Measurements from ENCODE around the gene TMX1. TPM values are rescaled to one million over a fixed set of nuclear protein-coding genes. Genes with fewer than 3 reads are reported as not detected.

Gene TMX1, protein sequence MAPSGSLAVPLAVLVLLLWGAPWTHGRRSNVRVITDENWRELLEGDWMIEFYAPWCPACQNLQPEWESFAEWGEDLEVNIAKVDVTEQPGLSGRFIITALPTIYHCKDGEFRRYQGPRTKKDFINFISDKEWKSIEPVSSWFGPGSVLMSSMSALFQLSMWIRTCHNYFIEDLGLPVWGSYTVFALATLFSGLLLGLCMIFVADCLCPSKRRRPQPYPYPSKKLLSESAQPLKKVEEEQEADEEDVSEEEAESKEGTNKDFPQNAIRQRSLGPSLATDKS
- total RNA-seq (2021; fragmentation: NEBNext Ultra II Directional; extraction: Animal tissue kit (Norgen Biotek cat#: 25700)): 84.0 and 84.8 TPM in 2 replicates
- 22.8 and 26.6 TPM in 2 replicates for polyA plus RNA-seq (2011; rRNA removed)
- 35.3 TPM for polyA plus RNA-seq (2011; cell fraction: cytosol; rRNA removed)
- 17.4 TPM for polyA plus RNA-seq (2011; cell fraction: nucleus; rRNA removed)
- 34.2 to 65.9 TPM (median 43.0 TPM) in 4 replicates for polyA plus RNA-seq (2012, experiment 1 of 2)
- 6.1 TPM for polyA plus RNA-seq (2012, experiment 2 of 2)
- 63.3 TPM for polyA plus RNA-seq (2013, experiment 1 of 2)
- 76.9 TPM for polyA plus RNA-seq (2013, experiment 2 of 2)
- polyA minus RNA-seq (2011; rRNA and poly(A)+ RNA removed): 29.6 and 37.6 TPM in 2 replicates
- 45.7 TPM for polyA minus RNA-seq (2011; cell fraction: cytosol; rRNA and poly(A)+ RNA removed)
- 52.5 TPM for polyA minus RNA-seq (2011; cell fraction: nucleus; rRNA and poly(A)+ RNA removed)
- long read RNA-seq, experiment 1, transcript TMX1-201 (8 exons, 3,995 nt): major isoform, 69 of 153 reads
- long read RNA-seq, experiment 1, partial matches to known transcripts: 17 of 153 reads
- long read RNA-seq, experiment 1, other reads (novel, unspliced or antisense): 67 of 153 reads
- long read RNA-seq, experiment 2, transcript TMX1-201 (8 exons, 3,995 nt): major isoform, 130 of 142 reads
- long read RNA-seq, experiment 2, partial matches to known transcripts: 5 of 142 reads
- long read RNA-seq, experiment 2, other reads (novel, unspliced or antisense): 7 of 142 reads

DNA sequence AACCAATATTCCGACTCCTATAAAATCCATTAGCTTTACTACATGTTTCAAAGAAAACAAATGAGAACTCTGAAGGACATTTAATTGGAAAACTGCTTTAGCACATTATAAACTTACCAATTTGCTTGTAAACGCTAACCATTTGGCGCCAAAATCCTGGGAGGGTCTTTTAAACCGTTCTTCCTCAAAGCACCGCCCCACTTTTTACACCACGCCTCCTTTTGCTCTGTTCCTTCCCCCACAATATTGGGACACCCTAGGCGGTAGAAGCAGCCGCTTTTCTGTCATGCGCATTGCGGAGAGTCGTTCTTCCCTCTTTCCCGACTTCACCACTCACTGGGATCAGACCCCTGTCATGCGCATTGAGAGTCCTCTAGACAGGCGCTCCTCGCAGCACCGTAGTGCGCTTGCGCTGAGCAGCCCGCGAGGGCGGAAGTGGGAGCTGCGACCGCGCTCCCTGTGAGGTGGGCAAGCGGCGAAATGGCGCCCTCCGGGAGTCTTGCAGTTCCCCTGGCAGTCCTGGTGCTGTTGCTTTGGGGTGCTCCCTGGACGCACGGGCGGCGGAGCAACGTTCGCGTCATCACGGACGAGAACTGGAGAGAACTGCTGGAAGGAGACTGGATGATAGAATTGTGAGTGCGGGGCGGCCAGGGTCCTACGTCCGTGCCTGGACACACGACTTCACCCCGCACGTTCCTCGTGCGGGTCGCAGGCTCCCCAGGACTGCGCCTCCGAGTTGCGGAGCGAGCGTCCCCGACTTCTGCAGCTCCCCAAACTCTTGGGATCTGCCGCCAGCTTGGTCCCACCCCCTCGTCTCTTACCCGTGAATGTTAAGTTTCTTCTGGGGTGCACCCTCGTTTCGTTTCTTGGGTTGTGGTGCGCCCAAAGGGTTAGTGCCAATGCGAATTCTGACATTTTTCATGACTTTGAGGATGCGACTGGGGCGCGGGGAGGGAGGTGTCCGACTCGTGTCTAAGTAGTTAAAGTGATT lies at the start of gene TMX1:
Gene TMX1, plus strand, starts transcription at position 435 of the 991 bp plus-strand sequence. Its CDS starts 46 bp downstream, at position 481.
- ChIA-PET CTCF (ENCODE audit: partially characterized antibody) (interaction anchor here (0.7 to 1.1 kb wide), 2 partner anchors 27 to 804 kb away, joined by 3 read pairs; no protein-coding TSS in a partner anchor), POLR2A (ENCODE audit: partially characterized antibody) (interaction anchor here (0.5 to 1.3 kb wide), 4 partner anchors 10 to 1941 kb away, joined by 3 to 7 read pairs (median 4); no protein-coding TSS in a partner anchor)
- TF ChIP-seq CBX5 (IDR thresholded peaks at IDR 0.05; ENCODE audit: low read depth, low read length) (no peak), NRF1 (IDR thresholded peaks at IDR 0.05; ENCODE audit: low read depth, low read length) (peak; percentile 93), RFX5 (IDR thresholded peaks at IDR 0.05; ENCODE audit: borderline replicate concordance, low read depth, low read length) (no peak), ZNF274 (IDR thresholded peaks at IDR 0.05; ENCODE audit: borderline replicate concordance, extremely low read depth, low read length) (no peak), POLR2A (IDR thresholded peaks at IDR 0.05; ENCODE audit: control extremely low read depth in 1 of 2, low read depth in 2 of 2, low read length in 2 of 2) (peak; percentile 93), KDM5A (IDR thresholded peaks at IDR 0.05; ENCODE audit: low read length) (no peak), JUND (IDR thresholded peaks at IDR 0.05; ENCODE audit: low read length) (no peak)

More for the DNA sequence above, at the start of gene TMX1:
- peak within 1 kb of the TSS; percentile 99 for H3K4ac ChIP-seq (replicated peaks; ENCODE audit: insufficient read length, low read depth, low read length)
- peak within 1 kb of the TSS; percentile 92 for H3K27ac ChIP-seq (ENCODE audit: low read depth, low read length)
- peak within 1 kb of the TSS; percentile 100 for H2BK5ac ChIP-seq (ENCODE audit: low read depth, low read length)
- H2AFZ ChIP-seq (ENCODE audit: low read length): peak within 1 kb of the TSS; percentile 91
- peak within 1 kb of the TSS; percentile 82; the same call in 1 of the 2 replicates for H2BK12ac ChIP-seq (ENCODE audit: low read depth, low read length)
- peak within 1 kb of the TSS; percentile 95 for H3K56ac ChIP-seq (replicated peaks; ENCODE audit: insufficient read length, low read depth, low read length)
- peaks cover 2 to 10% (median 9%) of the 10 kb centered on the region in 4 experiments; a peak in 6 of 7 replicates for H3K4me1 ChIP-seq (replicated peaks in 1 of 4; ENCODE audit: control insufficient read depth in 3 of 4, insufficient read depth in 4 of 4, low read length in 3 of 4)
- no peaks in the 10 kb centered on the region for H3K27me3 ChIP-seq (replicated peaks in 1 of 4; ENCODE audit: control insufficient read depth in 3 of 4, extremely low read depth in 1 of 4, insufficient read depth in 3 of 4, low read length in 3 of 4)
- no peaks in the 10 kb centered on the region for H3K79me1 ChIP-seq (ENCODE audit: low read depth, low read length)
- peaks cover 25 to 53% of the 10 kb centered on the region in 2 experiments for H3K79me2 ChIP-seq (ENCODE audit: control insufficient read depth in 1 of 2, insufficient read depth in 2 of 2, low read length in 2 of 2)
- no peak within 1 kb of the TSS for H3K23ac ChIP-seq (ENCODE audit: insufficient read length)
- H3K36me3 ChIP-seq (ENCODE audit: control insufficient read depth in 2 of 4, insufficient read depth in 4 of 4, low read length in 3 of 4): peaks cover 0 to 12% (median 0%) of the 10 kb centered on the region in 4 experiments; a peak in 5 of 8 replicates
- H3K18ac ChIP-seq (ENCODE audit: extremely low read depth, low read length): peak within 1 kb of the TSS; percentile 85
- no peak within 1 kb of the TSS for H3K14ac ChIP-seq (ENCODE audit: insufficient read length)
- no peaks in the 10 kb centered on the region for H3K23me2 ChIP-seq (ENCODE audit: low read depth, low read length)
- H4K20me1 ChIP-seq (replicated peaks in 1 of 2; ENCODE audit: control insufficient read depth in 1 of 2, insufficient read depth in 2 of 2, low read length in 2 of 2): peaks cover 5 to 10% of the 10 kb centered on the region in 2 experiments
- no peak within 1 kb of the TSS for H2BK15ac ChIP-seq (ENCODE audit: low read length)
- no peak within 1 kb of the TSS for H2AK5ac ChIP-seq (ENCODE audit: low read depth, low read length)
- 3% methylated on average over 65 of the region's 65 CpGs; no CpG with 5 or more reads in 1 of the 2 experiments for WGBS, 2 experiments (ENCODE audit: extremely low coverage in 1 of 2, insufficient coverage in 1 of 2, insufficient read length in 1 of 2, insufficient replicate concordance in 2 of 2, low coverage in 1 of 2, low lambda C conversion rate in 2 of 2, missing lambda C conversion rate in 1 of 2)
- peak within 1 kb of the TSS; percentile 63 to 80 for H3K4me2 ChIP-seq (ENCODE audit: insufficient read depth in 1 of 2, low read depth in 2 of 2, low read length in 2 of 2)
- peak within 1 kb of the TSS; percentile 95 for H4K8ac ChIP-seq (ENCODE audit: extremely low read depth, insufficient read depth, low read length)
- H4K91ac ChIP-seq (replicated peaks; ENCODE audit: insufficient read length, low read length): peak within 1 kb of the TSS; percentile 100
- H2BK120ac ChIP-seq (replicated peaks; ENCODE audit: low read depth, low read length): peak within 1 kb of the TSS; percentile 38
- FAIRE-seq: peak; percentile 97
- H4K5ac ChIP-seq (ENCODE audit: insufficient read length, low read depth, low read length): peak within 1 kb of the TSS; percentile 93
- peak; percentile 92 to 96 for DNase-seq (ENCODE audit: low read depth in 1 of 2, low spot score in 2 of 2)
- peak within 1 kb of the TSS; percentile 65 to 97 (median 92) for H3K4me3 ChIP-seq (ENCODE audit: extremely low read depth in 1 of 4, insufficient read depth in 2 of 4, low read depth in 3 of 4, low read length in 4 of 4)
- peak within 1 kb of the TSS; percentile 67 to 97 (median 93) for H3K9ac ChIP-seq (replicated peaks in 1 of 4; ENCODE audit: extremely low read depth in 1 of 4, low read depth in 3 of 4, low read length in 3 of 4)
- H2BK20ac ChIP-seq (ENCODE audit: low read length): no peak within 1 kb of the TSS
- H3K9me3 ChIP-seq (ENCODE audit: insufficient read depth in 2 of 2, low read depth in 1 of 2, low read length in 1 of 2): no peaks in the 10 kb centered on the region

All from H1 (cell line).